ENCODE results near the gene VAC14.
"Not testable (repeated sequence)": the region's sequence is repeated elsewhere in the genome, so short reads cannot be mapped to it uniquely, and the experiment has no call there.

Gene VAC14

DNA sequence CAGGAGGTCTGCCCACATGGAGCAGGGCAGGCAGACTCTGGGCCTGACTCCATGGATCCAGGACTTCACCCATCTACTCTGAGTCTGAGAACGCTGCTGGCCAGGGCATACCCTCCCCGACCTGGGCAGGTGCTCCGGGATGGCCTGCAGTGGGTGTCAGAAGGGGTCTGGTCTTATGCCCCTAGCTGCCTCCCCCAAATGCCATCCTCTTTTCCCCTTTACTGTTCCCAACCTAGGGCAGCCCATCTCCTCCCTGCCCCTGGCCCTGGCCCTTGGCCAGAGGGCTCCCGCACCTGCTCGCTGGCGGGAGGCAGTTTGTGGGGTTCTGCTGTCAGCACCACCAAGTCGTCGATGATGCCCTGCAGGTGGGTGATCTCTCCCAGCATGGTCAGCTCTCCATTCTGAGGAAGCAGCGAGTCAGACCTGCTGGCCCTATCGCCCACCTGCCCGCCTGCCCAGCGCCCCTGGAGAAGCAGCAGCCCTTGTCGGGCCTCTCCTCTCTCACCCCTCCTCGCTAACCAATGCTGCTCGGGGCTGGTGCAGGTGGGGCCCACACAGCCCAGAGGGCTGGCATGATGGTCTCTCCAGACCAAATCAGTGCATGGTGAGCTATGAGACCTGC lies 123.3 kb downstream of the VAC14 start:
- TF ChIP-seq, protein P1, sequence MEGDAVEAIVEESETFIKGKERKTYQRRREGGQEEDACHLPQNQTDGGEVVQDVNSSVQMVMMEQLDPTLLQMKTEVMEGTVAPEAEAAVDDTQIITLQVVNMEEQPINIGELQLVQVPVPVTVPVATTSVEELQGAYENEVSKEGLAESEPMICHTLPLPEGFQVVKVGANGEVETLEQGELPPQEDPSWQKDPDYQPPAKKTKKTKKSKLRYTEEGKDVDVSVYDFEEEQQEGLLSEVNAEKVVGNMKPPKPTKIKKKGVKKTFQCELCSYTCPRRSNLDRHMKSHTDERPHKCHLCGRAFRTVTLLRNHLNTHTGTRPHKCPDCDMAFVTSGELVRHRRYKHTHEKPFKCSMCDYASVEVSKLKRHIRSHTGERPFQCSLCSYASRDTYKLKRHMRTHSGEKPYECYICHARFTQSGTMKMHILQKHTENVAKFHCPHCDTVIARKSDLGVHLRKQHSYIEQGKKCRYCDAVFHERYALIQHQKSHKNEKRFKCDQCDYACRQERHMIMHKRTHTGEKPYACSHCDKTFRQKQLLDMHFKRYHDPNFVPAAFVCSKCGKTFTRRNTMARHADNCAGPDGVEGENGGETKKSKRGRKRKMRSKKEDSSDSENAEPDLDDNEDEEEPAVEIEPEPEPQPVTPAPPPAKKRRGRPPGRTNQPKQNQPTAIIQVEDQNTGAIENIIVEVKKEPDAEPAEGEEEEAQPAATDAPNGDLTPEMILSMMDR (IDR thresholded peaks at IDR 0.05; ENCODE audit: borderline replicate concordance, insufficient read depth, low read depth, low read length): no peak
- H3K4me3 ChIP-seq (ENCODE audit: low read depth, low read length): no peak overlapping the region

DNA sequence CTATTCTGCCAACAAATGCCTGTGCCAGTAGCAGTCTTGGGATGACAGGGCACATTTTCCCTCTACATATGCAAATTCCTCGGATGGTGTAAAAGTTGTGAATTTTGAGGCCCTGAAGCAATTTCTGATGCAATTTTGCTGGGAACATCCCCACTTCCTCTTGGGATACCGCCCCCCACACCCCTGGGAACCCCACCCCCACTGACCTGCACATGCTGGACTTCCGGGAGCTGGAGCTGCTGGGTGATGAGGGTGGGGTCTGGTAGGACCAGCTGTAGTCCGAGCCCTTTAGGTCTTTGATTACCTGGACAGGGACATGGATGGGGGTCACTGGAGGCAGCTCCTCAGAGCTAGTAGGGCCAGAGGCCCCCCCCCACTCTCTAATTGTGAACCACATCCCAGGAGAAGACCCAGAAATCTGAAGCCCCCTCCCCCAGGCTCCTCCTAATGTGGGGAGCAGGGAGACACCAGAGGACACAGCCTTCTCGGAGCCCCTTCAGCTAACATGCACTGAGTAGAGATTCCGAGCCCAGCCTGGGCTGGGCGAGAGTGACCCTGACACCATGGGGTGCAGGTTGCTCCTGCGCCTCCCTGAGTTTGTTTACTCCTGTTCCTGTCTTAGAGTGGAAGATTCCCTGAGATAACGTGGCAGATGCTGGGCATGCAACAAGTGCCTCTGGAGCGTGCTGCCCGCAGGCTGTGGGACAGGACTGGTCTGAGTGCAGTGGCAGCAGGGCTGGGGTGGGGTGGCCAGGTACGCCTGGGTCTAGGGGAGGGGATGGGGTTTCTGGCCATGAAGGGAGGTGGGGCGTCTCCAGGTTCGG lies 124.1 kb downstream of the VAC14 start:
- no peak overlapping the region for H3K4me3 ChIP-seq (ENCODE audit: low read depth, low read length)
- TF ChIP-seq, protein P1 (IDR thresholded peaks at IDR 0.05; ENCODE audit: borderline replicate concordance, insufficient read depth, low read depth, low read length): no peak

DNA sequence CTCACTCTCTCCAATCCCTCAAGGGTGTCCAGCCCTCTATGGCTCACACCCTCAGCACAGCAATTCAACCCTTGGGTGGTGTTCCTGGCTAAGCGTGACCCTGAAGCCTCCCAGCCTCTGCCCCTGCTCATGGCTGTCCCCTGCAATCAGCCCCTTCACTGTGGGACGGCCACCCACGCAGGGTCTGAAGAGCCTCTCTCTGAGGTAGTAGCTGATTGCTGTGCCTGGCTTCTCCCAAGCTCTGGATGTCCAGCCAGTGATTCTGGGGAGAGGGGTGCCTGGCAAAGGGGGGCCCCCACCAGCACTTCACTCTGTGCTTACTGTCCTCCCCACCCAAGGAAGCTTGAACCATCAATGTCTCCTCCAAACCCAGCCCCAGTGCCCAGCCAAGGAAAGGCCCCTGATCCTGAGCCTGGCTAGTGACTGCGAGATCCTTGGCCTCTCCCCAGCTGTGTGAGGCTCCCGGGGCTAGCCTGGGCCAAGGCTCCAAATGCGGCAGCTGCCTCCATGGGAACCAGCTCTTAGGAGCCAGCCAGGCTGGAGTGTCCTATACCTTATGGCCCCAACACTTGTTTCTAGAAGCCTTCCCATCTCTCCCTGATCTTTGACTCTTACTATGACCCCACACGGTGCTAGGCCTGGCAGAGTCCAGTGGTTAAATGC lies 125.0 kb downstream of the VAC14 start:
- no peak overlapping the region for H3K4me3 ChIP-seq (ENCODE audit: low read depth, low read length)
- TF ChIP-seq, protein P1 (IDR thresholded peaks at IDR 0.05; ENCODE audit: borderline replicate concordance, insufficient read depth, low read depth, low read length): no peak

DNA sequence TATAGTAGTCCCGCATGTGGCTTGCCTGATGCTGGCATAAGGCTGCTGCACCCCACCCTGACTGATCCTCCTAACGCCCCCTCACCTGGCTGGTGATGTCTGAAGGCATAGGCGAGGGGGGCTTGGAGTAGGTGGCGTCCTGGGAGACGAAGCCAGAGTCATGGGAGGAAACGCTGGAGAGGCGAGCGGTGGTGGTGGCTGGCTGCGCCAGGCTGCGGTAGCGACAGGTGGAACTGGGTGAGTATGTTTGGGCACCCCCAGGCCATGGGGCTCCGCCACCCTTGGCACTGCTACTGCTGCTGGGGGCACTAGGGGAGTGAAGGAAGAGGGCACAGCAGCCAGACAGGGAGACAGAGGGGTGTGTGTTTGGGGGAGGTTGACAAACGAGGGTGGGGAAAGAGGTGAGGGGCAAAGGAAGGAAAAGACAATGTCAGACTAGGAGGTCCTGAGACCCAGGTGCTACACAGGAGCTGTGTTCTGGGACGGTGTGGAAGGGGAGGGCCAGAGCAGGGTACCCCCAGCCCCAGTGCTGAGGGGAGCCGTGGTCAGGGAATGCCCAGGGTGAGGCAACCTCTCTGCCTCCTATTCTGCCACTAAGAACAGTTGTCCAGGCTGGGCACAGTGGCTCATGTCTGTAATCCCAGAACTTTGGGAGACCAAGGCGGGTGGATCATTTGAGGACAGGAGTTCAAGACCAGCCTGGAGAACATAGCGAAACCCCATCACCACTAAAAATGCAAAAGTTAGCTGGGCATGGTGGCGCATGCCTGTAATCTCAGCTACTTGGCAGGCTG lies 126.5 kb downstream of the VAC14 start:
- TF ChIP-seq, protein P1 (IDR thresholded peaks at IDR 0.05; ENCODE audit: borderline replicate concordance, insufficient read depth, low read depth, low read length): no peak
- H3K4me3 ChIP-seq (ENCODE audit: low read depth, low read length): no peak overlapping the region

DNA sequence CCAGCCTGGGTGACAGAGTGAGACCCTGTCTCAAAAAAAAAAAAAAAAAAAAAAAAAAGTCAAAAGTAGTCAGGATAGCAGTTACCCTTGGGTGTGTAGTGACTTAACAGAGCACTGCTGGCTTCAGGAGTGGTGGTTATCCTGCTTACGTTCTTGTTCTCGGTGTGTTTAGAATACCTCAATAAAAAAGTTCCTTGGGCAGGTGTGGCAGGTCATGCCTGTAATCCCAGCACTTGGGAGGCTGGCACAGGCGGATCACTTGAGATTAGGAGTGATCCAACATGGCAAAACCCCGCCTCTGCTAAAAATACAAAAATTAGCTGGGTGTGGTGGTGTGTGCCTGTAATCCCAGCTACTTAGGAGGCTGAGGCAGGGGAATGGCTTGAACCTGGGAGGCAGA lies 130.0 kb downstream of the VAC14 start:
- not testable (repeated sequence) for H3K4me3 ChIP-seq (ENCODE audit: low read depth, low read length)

DNA sequence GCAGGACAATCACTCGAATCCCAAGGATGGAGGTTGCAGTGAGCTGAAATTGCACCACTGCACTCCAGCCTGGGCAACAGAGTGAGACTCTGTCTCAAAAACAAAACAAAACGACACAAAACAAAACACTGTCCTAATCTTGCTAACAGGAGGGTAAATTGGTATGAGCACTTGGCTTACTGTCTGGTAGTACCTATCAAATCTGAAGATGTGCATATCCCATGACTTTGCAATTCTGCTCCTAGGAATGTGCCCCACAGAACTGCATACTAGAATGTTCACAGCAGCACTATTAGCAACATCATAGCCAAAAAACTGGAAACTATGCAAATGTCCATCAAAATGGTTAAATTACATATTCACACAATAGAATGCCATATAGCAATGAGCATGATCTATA lies 130.8 kb downstream of the VAC14 start:
- TF ChIP-seq, protein P1 (IDR thresholded peaks at IDR 0.05; ENCODE audit: borderline replicate concordance, insufficient read depth, low read depth, low read length): no peak
- H3K4me3 ChIP-seq (ENCODE audit: low read depth, low read length): no peak overlapping the region

Measured in GM12875 (cell line).